GM12801 (cell line): ENCODE data around the gene PIGQ.

ENCODE experiments used
- TF ChIP-seq, protein P1 (sequence below): IDR thresholded peaks from one replicate; pipeline ENCODE4 v1.5.1; 2011; ENCODE audit warnings: control low read depth; ENCODE audit not compliant: insufficient read length; ENCODE audit errors: extremely low read depth

PIGQ gene

DNA sequence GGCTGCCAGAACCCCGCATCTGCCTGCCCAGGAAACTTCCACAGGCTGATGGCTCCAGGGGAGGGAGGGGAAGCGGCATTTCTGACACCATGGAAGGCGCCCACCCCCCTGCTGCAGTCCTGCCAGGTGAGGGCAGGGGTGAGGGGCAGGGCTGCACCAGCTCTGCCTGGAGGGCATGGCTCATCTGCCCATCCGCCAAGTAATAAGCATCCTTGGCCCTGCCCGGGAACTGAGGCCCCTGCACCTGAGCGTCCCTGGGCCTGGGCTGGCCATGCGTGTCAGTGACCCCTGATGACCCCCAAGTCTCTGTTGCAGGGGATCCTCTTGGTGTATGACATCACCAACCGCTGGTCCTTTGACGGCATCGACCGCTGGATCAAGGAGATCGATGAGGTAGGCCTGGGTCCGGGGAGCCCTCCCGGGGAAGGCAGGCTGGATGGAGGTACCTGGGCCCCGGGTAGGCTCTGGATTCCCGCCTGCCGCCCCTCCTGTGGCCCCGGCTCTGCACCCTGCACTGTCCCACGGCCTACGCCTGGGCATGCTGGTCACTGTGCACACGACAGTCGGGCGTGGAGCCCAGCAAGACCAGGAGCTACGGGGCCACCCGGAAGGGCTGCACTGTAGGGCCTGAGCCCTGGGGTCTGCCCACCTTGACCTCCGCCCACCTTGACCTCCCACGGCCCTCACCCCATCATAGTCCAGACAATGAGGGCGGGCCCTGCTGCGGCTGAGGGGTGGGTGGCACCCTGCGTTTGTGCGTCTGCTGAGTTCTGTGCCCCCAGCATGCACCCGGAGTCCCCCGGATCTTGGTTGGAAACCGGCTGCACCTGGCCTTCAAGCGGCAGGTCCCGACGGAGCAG lies 55.6 kb downstream of the PIGQ start:
- TF ChIP-seq, protein P1, sequence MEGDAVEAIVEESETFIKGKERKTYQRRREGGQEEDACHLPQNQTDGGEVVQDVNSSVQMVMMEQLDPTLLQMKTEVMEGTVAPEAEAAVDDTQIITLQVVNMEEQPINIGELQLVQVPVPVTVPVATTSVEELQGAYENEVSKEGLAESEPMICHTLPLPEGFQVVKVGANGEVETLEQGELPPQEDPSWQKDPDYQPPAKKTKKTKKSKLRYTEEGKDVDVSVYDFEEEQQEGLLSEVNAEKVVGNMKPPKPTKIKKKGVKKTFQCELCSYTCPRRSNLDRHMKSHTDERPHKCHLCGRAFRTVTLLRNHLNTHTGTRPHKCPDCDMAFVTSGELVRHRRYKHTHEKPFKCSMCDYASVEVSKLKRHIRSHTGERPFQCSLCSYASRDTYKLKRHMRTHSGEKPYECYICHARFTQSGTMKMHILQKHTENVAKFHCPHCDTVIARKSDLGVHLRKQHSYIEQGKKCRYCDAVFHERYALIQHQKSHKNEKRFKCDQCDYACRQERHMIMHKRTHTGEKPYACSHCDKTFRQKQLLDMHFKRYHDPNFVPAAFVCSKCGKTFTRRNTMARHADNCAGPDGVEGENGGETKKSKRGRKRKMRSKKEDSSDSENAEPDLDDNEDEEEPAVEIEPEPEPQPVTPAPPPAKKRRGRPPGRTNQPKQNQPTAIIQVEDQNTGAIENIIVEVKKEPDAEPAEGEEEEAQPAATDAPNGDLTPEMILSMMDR, result no peak

DNA sequence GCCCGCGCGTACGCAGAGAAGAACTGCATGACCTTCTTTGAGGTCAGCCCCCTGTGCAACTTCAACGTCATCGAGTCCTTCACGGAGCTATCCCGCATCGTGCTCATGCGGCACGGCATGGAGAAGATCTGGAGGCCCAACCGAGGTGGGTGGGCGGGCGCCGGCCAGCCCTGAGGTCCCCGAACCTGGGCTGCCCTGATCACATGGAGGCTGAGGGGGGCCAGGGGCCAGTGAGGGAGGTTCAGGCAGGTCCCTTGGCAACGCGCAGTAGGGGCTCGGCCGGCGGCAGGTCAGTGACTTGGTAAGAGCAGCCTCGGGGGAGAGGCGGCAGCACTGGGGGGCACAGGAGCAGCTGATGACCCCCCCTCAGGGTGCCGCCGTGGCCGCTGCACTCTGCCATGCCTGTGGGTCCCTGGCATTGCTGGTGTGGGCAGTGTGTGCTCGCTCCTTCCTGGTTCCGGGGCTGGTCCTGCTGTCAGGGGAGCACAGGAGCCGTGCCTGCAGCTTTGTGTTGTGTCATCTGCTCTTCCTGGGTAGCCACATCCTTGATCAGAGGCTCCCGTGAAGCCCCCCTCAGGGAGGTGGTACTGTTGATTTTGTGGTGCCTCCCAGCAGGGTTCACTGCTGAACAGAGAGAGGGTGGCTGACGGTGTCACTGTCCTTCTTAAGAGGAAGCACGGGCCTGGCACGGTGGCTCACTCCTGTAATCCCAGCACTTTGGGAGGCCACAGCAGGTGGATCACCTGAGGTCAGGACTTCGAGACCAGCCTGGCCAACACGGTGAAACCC lies 56.4 kb downstream of the PIGQ start:
- TF ChIP-seq, protein P1, result no peak

DNA sequence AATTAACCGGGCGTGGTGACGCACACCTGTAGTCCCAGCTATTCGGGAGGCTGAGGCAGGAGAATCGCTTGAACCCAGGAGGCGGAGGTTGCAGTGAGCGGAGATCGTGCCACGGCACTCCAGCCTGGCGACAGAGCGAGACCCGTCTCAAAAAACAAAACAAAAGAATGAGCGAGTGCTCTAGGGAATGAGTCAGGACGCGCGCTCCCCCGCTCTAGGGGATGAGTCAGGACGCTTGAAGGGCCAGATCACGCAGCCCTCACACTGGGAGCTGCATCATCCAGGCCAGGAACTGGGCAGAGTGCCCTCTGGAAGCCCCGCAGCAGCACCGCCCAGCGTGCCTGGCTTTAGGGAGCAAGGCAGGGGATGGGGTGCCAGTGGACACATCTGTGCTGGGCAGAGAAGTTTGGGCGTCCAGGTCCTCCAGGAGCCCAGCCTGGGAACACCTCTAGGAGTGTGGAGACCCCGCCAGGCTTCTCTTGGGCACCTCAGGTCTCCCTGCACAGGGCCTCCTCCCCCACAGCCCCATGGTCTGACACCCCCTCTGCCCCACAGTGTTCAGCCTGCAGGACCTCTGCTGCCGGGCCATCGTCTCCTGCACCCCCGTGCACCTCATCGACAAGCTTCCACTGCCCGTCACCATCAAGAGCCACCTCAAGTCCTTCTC lies 57.2 kb downstream of the PIGQ start:
- TF ChIP-seq, protein P1, result no peak

DNA sequence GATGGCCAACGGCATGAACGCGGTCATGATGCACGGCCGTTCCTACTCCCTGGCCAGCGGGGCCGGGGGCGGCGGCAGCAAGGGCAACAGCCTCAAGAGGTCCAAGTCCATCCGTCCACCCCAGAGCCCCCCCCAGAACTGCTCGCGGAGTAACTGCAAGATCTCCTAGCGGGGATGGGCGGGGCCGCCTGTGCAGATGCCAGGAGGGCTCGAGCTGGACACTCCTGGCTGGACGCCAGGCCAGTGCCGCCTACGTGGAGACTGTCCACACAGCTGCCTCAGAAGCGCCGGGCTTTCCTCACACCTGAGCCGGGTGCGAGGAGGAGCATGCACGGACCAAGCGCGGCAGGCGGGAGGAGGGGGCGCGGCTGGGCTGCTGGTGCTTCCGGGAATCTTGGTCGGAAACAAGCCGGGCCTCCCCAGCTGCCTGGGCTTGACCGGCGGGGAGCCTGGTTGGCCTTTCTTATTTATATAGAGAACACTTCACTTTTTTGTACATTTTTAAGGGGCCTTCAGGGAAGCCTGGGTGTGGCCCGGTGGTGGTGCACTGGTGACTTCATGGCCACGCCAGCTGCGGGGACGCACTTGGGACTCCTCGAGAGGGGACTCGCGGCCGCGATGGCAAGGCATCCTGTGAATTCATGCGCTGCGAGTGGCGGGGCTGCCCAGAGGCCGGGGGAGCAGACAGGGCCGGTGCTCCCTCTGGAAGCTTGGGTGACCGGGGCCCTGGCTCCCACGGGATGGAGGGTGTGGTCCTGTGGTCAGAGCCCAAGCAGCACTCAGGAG lies 57.9 kb downstream of the PIGQ start:
- TF ChIP-seq, protein P1, result no peak

DNA sequence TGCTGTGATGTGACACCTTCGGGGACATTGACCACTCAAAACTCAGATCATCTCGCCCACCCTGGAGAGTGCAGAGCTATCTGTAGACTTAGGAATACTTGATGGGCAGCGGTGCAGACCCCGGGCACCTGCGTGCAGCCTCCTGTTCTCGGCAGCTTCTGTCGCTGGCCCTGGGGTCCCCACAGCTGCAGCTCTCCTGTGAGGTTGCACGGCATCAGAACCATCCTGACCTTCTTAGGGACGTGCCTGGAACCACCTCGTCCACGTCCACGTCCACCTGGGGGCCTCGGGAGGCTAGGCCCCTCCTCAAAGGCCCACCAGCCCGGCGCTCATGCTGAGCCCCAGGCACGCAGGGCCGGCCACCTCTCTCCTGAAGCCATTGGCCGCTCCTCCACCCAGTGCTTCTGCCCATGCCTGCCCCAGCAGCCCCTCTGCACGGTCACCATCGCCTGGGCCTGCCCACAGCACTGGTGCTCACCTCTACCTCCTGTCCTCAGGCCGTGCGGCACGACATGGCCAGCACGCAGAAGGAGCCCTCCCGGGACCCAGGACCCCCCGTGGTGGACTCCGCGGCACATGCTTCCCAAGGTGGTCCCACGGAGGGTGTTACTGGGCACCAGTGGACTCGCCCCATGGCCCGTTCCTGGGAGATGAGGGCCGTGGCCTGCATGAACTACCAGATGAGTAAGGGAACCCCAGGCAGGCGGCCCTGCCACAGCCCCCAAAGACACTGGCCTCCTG lies 58.7 kb downstream of the PIGQ start:
- TF ChIP-seq, protein P1, result no peak

DNA sequence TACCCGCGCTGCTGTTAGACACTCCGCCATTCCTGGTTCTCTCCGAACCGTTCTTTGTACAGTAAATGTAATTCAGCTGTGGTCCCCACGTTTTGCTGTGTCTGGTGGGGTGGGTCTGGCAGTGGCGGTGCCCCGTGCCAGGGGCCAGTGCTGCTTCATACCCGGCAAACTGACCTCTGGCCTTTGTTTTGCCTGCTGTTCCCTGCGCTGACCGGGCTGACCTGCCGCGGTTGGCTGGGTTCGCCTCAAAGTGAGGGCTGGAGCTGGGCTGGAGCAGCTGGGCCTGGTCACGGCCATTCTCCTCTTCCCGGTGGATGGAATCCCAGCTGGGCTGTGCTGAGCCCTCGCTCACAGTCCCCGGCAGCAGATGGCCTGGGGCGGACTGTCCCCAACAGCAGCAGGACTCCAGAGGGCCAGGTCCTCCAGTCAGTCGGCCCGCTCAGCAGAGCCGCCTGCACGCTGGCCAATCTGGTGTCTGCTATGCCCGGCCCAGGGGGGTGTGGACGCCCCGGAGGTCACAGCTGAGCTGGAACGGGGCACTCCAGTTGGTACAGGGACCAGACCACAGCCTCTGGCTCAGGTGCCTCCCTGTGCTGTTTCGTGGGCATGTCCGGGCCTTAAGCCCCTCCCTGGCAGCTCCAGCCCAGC lies 59.5 kb downstream of the PIGQ start:
- TF ChIP-seq, protein P1, result no peak
